Thyroid gland (tissue), 4 donors: ENCODE results near the gene C5.

Experiments
- CTCF ChIP-seq, 6 experiments: fragments of 200-600 bp in 3 of 6; fragments of 450-650 bp in 3 of 6; sonication (generic) in 3 of 6; IDR thresholded peaks; one replicate each; pipeline ENCODE4 v1.5.1; 2016 to 2019; ENCODE audit warnings: antibody characterized with exemption in 6 of 6, mild to moderate bottlenecking in 2 of 6, inconsistent platforms in 1 of 6, moderate library complexity in 1 of 6
- POLR2A ChIP-seq, 2 donors: fragments of 450-650 bp; IDR thresholded peaks; one replicate each; pipeline ENCODE4 v1.6.1; 2017; ENCODE audit warnings: antibody characterized with exemption in 2 of 2, mild to moderate bottlenecking in 2 of 2, moderate library complexity in 1 of 2

- TF ChIP-seq POLR2A (IDR thresholded peaks at IDR 0.05) = no peak
- TF ChIP-seq CTCF (IDR thresholded peaks at IDR 0.05) = peak in 3 of 6 experiments; percentile 1 to 37 (median 13)
Measured at GRCh38 chr9:120929229-120929791, 120.8 kb downstream of the C5 start.
